Activated CD8-positive, alpha-beta memory T cell treated with anti-CD3 and anti-CD28 coated beads, Interleukin-2, amount 10 ng/mL, durations not matched to agents 7 days and 5 days (primary cell): ENCODE results near the gene HINFP. TPM values are rescaled to one million over a fixed set of nuclear protein-coding genes. Genes with fewer than 3 reads are reported as not detected.

Source experiments
- ATAC-seq: fragments of 150-1000 bp; cut with Tn5 transposase; one replicate; pipeline ENCODE4 v1.10.0; 2021; ENCODE audit warnings: moderate library complexity
- CTCF ChIA-PET: fragments of 350-600 bp; sonication (Branson Sonifier 250); formaldehyde crosslinking; loops from one replicate; lab custom pipeline; 2021; ENCODE audit warnings: antibody characterized with exemption; lab: Charles Lee
- DNase-seq: peaks from one replicate; pipeline ENCODE4 v3.0.0-alpha.2; 2020
- H3K27ac Mint-ChIP-seq: one replicate; pipeline ENCODE4 v1.8.0; 2021; ENCODE audit warnings: mild to moderate bottlenecking, mixed read lengths
- H3K27me3 Mint-ChIP-seq: one replicate; pipeline ENCODE4 v1.8.0; 2021; ENCODE audit warnings: mixed read lengths
- H3K36me3 Mint-ChIP-seq: one replicate; pipeline ENCODE4 v1.8.0; 2021; ENCODE audit warnings: mild to moderate bottlenecking, mixed read lengths
- H3K4me1 Mint-ChIP-seq: one replicate; pipeline ENCODE4 v1.8.0; 2021; ENCODE audit warnings: mixed read lengths
- H3K4me3 Mint-ChIP-seq: one replicate; pipeline ENCODE4 v1.8.0; 2021; ENCODE audit warnings: mild to moderate bottlenecking, moderate library complexity, mixed read lengths
- H3K9me3 Mint-ChIP-seq: one replicate; pipeline ENCODE4 v1.8.0; 2022; ENCODE audit warnings: low read depth, mixed read lengths
- total RNA-seq, 2 experiments: library from RNA; stranded (reverse); gene quantifications; one replicate each; pipeline ENCODE4 v1.2.3, GENCODE V29; 2021

The HINFP gene
- total RNA-seq = 10 to 100 TPM; 40.4 to 43.0 TPM

- ATAC-seq = peak; percentile 95
- H3K4me1 Mint-ChIP-seq = peaks cover 28% of the 10 kb centered on the region
Measured at GRCh38 chr11:119121008-119121810, at the start of gene HINFP. Gene HINFP (plus strand): TSS chr11:119121580. CDS start chr11:119126945, 5,365 bp downstream.

DNA sequence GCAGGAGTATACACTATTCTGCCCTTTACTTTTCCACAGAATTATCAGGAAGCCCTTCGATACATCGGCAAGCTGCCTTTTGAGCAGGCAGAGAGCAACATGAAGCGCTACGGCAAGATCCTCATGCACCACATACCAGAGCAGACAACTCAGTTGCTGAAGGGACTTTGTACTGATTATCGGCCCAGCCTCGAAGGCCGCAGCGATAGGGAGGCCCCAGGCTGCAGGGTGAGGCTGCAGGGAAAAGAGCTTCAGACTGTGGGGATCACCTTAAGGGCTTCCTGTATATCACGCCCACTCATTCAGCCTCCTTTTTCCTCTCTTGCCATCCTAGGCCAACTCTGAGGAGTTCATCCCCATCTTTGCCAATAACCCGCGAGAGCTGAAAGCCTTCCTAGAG is 43.5 kb upstream of the HINFP start:
- DNase-seq (no peak), ATAC-seq (no peak)
- Mint-ChIP-seq H3K36me3 (peaks cover 33% of the 10 kb centered on the region), H3K27ac (no peak overlapping the region), H3K4me3 (no peak overlapping the region), H3K9me3 (no peaks in the 10 kb centered on the region), H3K4me1 (no peaks in the 10 kb centered on the region), H3K27me3 (no peaks in the 10 kb centered on the region)
- CTCF ChIA-PET = interaction anchor here (1.1 kb wide), 1 partner anchor 9 kb away, joined by 3 read pairs; no protein-coding TSS in a partner anchor

More at GRCh38 chr11:119121008-119121810, at the start of gene HINFP:
- no peaks in the 10 kb centered on the region for H3K9me3 Mint-ChIP-seq
- peak within 1 kb of the TSS; percentile 99 for H3K4me3 Mint-ChIP-seq
- DNase-seq = peak; percentile 100
- H3K27ac Mint-ChIP-seq = peak within 1 kb of the TSS; percentile 87
- H3K27me3 Mint-ChIP-seq = no peaks in the 10 kb centered on the region
- H3K36me3 Mint-ChIP-seq = peaks cover 18% of the 10 kb centered on the region
- CTCF ChIA-PET = interaction anchor here (0.6 to 2.8 kb wide), 10 partner anchors 12 to 202 kb away, joined by 3 to 10 read pairs (median 4); partner anchors contain the start of gene C2CD2L

- no peak overlapping the region for H3K27ac Mint-ChIP-seq
- CTCF ChIA-PET = interaction anchor here (1.1 kb wide), 1 partner anchor 10 kb away, joined by 3 read pairs; no protein-coding TSS in a partner anchor
- H3K4me1 Mint-ChIP-seq = no peaks in the 10 kb centered on the region
- DNase-seq = no peak
- no peak for ATAC-seq
- peaks cover 29% of the 10 kb centered on the region for H3K36me3 Mint-ChIP-seq
- H3K4me3 Mint-ChIP-seq = no peak overlapping the region
- H3K27me3 Mint-ChIP-seq = no peaks in the 10 kb centered on the region
- no peaks in the 10 kb centered on the region for H3K9me3 Mint-ChIP-seq
Measured at GRCh38 chr11:119078675-119079420, 42.5 kb upstream of the HINFP start.

GRCh38 chr11:119081682-119082260 is 39.6 kb upstream of the HINFP start:
- no peak for DNase-seq
- H3K36me3 Mint-ChIP-seq = peaks cover 26% of the 10 kb centered on the region
- ATAC-seq = no peak
- no peak overlapping the region for H3K27ac Mint-ChIP-seq
- H3K27me3 Mint-ChIP-seq = no peaks in the 10 kb centered on the region
- no peaks in the 10 kb centered on the region for H3K9me3 Mint-ChIP-seq
- H3K4me1 Mint-ChIP-seq = peaks cover 15% of the 10 kb centered on the region
- no peak overlapping the region for H3K4me3 Mint-ChIP-seq
- CTCF ChIA-PET = interaction anchor here (1.6 kb wide), 1 partner anchor 18 kb away, joined by 3 read pairs; no protein-coding TSS in a partner anchor

GRCh38 chr11:119084663-119085436 is 36.5 kb upstream of the HINFP start, which contains the start of gene HMBS:
Gene HMBS (plus strand): TSS chr11:119084881. CDS start chr11:119085034, 153 bp downstream.
- Mint-ChIP-seq H3K4me1 (peaks cover 30% of the 10 kb centered on the region), H3K4me3 (peak within 1 kb of the TSS; percentile 93), H3K36me3 (peaks cover 20% of the 10 kb centered on the region), H3K27me3 (no peaks in the 10 kb centered on the region), H3K9me3 (no peaks in the 10 kb centered on the region), H3K27ac (peak within 1 kb of the TSS; percentile 89)
- DNase-seq = peak; percentile 94
- CTCF ChIA-PET = interaction anchor here (0.6 to 4.0 kb wide), 14 partner anchors 10 to 597 kb away, joined by 3 to 27 read pairs (median 4); partner anchors contain the start of genes C2CD2L, HYOU1 and VPS11
- ATAC-seq = peak; percentile 90

GRCh38 chr11:119085437-119085847 is 35.9 kb upstream of the HINFP start:
- H3K36me3 Mint-ChIP-seq = peaks cover 20% of the 10 kb centered on the region
- peak; percentile 27 for ATAC-seq

DNA sequence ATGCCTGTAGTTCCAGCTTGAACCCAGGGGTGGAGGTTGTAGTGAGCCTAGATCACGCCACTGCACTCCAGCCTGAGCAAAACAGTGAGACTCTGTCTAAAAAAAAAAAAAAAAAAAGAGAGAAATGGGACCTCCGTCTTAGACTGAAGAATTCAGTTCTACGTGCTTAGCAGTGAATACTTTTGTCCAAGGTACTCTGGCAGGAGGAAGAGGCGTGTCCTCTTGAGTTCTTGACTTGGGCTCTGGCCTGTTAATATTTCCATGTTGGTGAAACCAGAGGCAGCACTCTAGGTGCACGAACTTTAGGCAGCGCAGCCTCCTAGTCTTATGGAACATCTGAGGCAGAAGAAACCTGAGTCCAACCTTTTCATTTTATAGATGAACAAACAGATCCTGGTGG is 34.3 kb upstream of the HINFP start:
- ATAC-seq (no peak), DNase-seq (no peak)
- no peaks in the 10 kb centered on the region for H3K9me3 Mint-ChIP-seq
- H3K36me3 Mint-ChIP-seq = peaks cover 8% of the 10 kb centered on the region
- H3K27ac Mint-ChIP-seq = peak overlapping the region; percentile 73
- peaks cover 38% of the 10 kb centered on the region for H3K4me1 Mint-ChIP-seq
- H3K4me3 Mint-ChIP-seq = no peak overlapping the region
- no peaks in the 10 kb centered on the region for H3K27me3 Mint-ChIP-seq
- CTCF ChIA-PET = interaction anchor here (3.2 to 4.0 kb wide), 2 partner anchors 8 to 20 kb away, joined by 15 to 27 read pairs; partner anchors contain the start of gene VPS11

More at GRCh38 chr11:119085437-119085847, 35.9 kb upstream of the HINFP start:
- H3K27ac Mint-ChIP-seq = peak overlapping the region; percentile 89
- no peaks in the 10 kb centered on the region for H3K9me3 Mint-ChIP-seq
- H3K4me3 Mint-ChIP-seq = peak overlapping the region; percentile 93
- H3K27me3 Mint-ChIP-seq = no peaks in the 10 kb centered on the region
- CTCF ChIA-PET = interaction anchor here (0.6 to 4.0 kb wide), 14 partner anchors 10 to 597 kb away, joined by 3 to 27 read pairs (median 4); partner anchors contain the start of genes C2CD2L and VPS11
- no peak for DNase-seq
- H3K4me1 Mint-ChIP-seq = peaks cover 30% of the 10 kb centered on the region

DNA sequence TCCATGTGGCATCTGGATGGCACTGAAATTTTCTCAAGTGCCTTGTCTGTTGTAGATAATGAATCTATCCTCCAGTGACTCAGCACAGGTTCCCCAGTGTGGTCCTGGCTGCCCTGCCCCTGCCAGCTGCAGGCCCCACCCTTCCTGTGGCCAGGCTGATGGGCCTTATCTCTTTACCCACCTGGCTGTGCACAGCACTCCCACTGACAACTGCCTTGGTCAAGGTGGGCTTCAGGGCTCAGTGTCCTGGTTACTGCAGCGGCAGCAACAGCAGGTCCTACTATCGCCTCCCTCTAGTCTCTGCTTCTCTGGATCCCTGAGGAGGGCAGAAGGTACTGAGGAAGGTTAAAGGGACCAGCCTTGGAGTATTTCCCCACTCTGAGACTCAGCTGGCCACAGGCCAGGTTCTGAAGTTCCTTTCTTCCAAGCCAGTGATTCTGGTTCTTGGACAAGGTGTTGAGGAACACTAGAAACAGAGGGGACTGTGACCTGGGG is 33.6 kb upstream of the HINFP start:
- peaks cover 44% of the 10 kb centered on the region for H3K4me1 Mint-ChIP-seq
- CTCF ChIA-PET = interaction anchor here (1.6 kb wide), 1 partner anchor 15 kb away, joined by 3 read pairs; the partner anchor contains the start of gene DPAGT1

GRCh38 chr11:119088406-119088805 is 33.0 kb upstream of the HINFP start:
- DNase-seq = no peak
- no peak overlapping the region for H3K27ac Mint-ChIP-seq
- peaks cover 49% of the 10 kb centered on the region for H3K4me1 Mint-ChIP-seq
- no peaks in the 10 kb centered on the region for H3K9me3 Mint-ChIP-seq
- H3K4me3 Mint-ChIP-seq = no peak overlapping the region
- H3K27me3 Mint-ChIP-seq = no peaks in the 10 kb centered on the region
- CTCF ChIA-PET = interaction anchor here (1.1 to 1.6 kb wide), 2 partner anchors 14 to 233 kb away, joined by 3 to 4 read pairs; partner anchors contain the start of gene DPAGT1
- peaks cover 17% of the 10 kb centered on the region for H3K36me3 Mint-ChIP-seq
- ATAC-seq = no peak

More for the DNA sequence above, 33.6 kb upstream of the HINFP start:
- DNase-seq (no peak), ATAC-seq (no peak)
- peak overlapping the region; percentile 73 for H3K27ac Mint-ChIP-seq
- H3K4me3 Mint-ChIP-seq = no peak overlapping the region
- H3K36me3 Mint-ChIP-seq = peaks cover 11% of the 10 kb centered on the region
- no peaks in the 10 kb centered on the region for H3K9me3 Mint-ChIP-seq
- no peaks in the 10 kb centered on the region for H3K27me3 Mint-ChIP-seq

- CTCF ChIA-PET = interaction anchor here (1.1 to 1.6 kb wide), 2 partner anchors 13 to 232 kb away, joined by 3 to 4 read pairs; partner anchors contain the start of gene DPAGT1
- no peak overlapping the region for H3K27ac Mint-ChIP-seq
- H3K36me3 Mint-ChIP-seq = peaks cover 26% of the 10 kb centered on the region
- DNase-seq (no peak), ATAC-seq (no peak)
- no peak overlapping the region for H3K4me3 Mint-ChIP-seq
- H3K9me3 Mint-ChIP-seq = no peaks in the 10 kb centered on the region
- H3K4me1 Mint-ChIP-seq = peaks cover 50% of the 10 kb centered on the region
- H3K27me3 Mint-ChIP-seq = no peaks in the 10 kb centered on the region
Measured at GRCh38 chr11:119089319-119089718, 32.1 kb upstream of the HINFP start.

GRCh38 chr11:119091178-119091577 is 30.2 kb upstream of the HINFP start:
- Mint-ChIP-seq H3K27me3 (peaks cover 2% of the 10 kb centered on the region), H3K4me3 (peak overlapping the region; percentile 1), H3K4me1 (peaks cover 47% of the 10 kb centered on the region), H3K9me3 (no peaks in the 10 kb centered on the region), H3K27ac (peak overlapping the region; percentile 51), H3K36me3 (peaks cover 34% of the 10 kb centered on the region)
- CTCF ChIA-PET = interaction anchor here (1.3 to 1.4 kb wide), 2 partner anchors 11 to 106 kb away, joined by 4 to 5 read pairs; partner anchors contain the start of gene DPAGT1
- DNase-seq = no peak
- no peak for ATAC-seq
